Ectodermal cell (in vitro differentiated cells): ENCODE measurements around the gene LDLRAD4.
"Not testable (repeated sequence)": the region's sequence is repeated elsewhere in the genome, so short reads cannot be mapped to it uniquely, and the experiment has no call there.

Source experiments
- H3K27ac ChIP-seq: 2 replicates; pipeline ENCODE4 v1.7.0; 2013; ENCODE audit warnings: mild to moderate bottlenecking, low read depth, low read length; ENCODE audit not compliant: insufficient read depth, poor library complexity, severe bottlenecking
- H3K27me3 ChIP-seq: 2 replicates; pipeline ENCODE4 v1.7.0; 2013; ENCODE audit warnings: mild to moderate bottlenecking, low read length; ENCODE audit not compliant: insufficient read depth, control insufficient read depth, poor library complexity, severe bottlenecking
- H3K36me3 ChIP-seq: one replicate; pipeline ENCODE4 v1.7.0; 2013; ENCODE audit warnings: low read length; ENCODE audit not compliant: control insufficient read depth, insufficient read depth
- H3K4me1 ChIP-seq: one replicate; pipeline ENCODE4 v1.7.0; 2013; ENCODE audit warnings: low read length; ENCODE audit not compliant: control insufficient read depth, insufficient read depth
- H3K4me3 ChIP-seq: 2 replicates; pipeline ENCODE4 v1.7.0; 2013; ENCODE audit warnings: low read depth, low read length, control low read depth; ENCODE audit not compliant: insufficient read depth
- H3K9me3 ChIP-seq: 2 replicates; pipeline ENCODE4 v1.7.0; 2013; ENCODE audit warnings: mild to moderate bottlenecking, low read length, moderate library complexity; ENCODE audit not compliant: control insufficient read depth
- WGBS, 2 experiments: methylation state at CpG; one replicate each; pipeline ENCODE4 v1.1.7; 2013; ENCODE audit warnings: missing lambda C conversion rate in 2 of 2; 5-methylcytosine and 5-hydroxymethylcytosine counted together

LDLRAD4 gene

DNA sequence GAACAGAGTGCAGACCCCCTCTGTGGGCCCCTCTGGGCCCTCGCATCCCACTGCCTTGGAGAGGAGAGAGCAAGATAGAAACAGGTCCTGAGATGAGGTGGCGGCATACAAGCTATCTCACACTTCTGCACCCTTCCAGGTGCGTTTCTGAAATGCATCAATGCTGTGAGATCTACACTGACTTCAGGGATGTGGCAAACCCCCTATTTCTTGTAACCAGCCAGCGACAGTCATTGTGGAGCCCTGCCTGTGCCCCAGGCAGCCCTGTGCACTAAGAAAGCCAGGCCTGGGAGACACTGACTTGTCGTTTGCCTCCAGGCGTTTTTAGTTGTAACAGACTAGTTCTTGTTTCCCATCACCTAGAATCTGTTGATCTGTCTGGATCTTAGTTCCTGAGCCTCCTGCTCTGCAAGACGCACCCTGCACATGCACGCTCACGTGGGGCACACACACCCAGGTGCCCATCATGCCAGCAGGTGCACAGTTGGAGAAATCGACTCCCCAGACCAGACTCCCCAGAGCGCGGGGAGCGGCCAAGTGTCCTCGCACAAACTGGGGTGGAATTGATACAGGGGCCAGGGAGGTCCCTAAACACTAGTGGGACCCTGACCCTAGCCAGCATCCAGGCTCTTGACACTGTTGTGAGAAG is 269.8 kb downstream of the LDLRAD4 start:
- WGBS, 2 experiments = 95% methylated on average over 14 of the region's 14 CpGs
- Histone ChIP-seq H3K4me3 (no peak overlapping the region), H3K27me3 (no peaks in the 10 kb centered on the region), H3K36me3 (no peaks in the 10 kb centered on the region), H3K4me1 (no peaks in the 10 kb centered on the region), H3K9me3 (no peaks in the 10 kb centered on the region), H3K27ac (no peak overlapping the region)

DNA sequence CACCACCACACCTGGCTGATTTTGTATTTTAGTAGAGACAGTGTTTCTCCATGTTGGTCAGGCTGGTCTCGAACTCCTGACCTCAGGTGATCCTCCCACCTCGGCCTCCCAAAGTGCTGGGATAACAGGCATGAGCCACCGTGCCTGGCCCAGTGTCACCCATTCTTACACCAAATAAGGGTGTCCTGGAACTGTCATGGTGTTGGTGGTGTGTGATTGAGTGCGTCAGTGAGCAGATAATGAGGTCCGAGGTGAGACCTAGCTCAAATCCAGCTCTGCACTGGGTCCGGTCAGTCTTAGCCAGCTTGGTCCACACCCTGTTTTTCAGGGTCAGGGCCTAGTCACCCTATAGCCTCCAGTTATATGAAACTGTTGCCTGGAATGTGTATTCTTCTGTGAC is 270.7 kb downstream of the LDLRAD4 start:
- H3K27me3 ChIP-seq, H3K4me1 ChIP-seq, H3K4me3 ChIP-seq, H3K27ac ChIP-seq, H3K9me3 ChIP-seq, H3K36me3 ChIP-seq: not testable (repeated sequence)
- WGBS, 2 experiments = 85 to 88% methylated on average over 6 of the region's 6 CpGs

GRCh38 chr18:13491138-13491537 is 272.6 kb downstream of the LDLRAD4 start:
- H3K27ac ChIP-seq = no peak overlapping the region
- H3K36me3 ChIP-seq = no peaks in the 10 kb centered on the region
- no peak overlapping the region for H3K4me3 ChIP-seq
- H3K27me3 ChIP-seq = no peaks in the 10 kb centered on the region
- H3K9me3 ChIP-seq = no peaks in the 10 kb centered on the region
- H3K4me1 ChIP-seq = no peaks in the 10 kb centered on the region
- 94 to 98% methylated on average over 10 of the region's 10 CpGs for WGBS, 2 experiments

GRCh38 chr18:13492314-13492713 is 273.8 kb downstream of the LDLRAD4 start:
- Histone ChIP-seq H3K9me3 (no peaks in the 10 kb centered on the region), H3K36me3 (no peaks in the 10 kb centered on the region), H3K4me1 (no peaks in the 10 kb centered on the region), H3K4me3 (no peak overlapping the region), H3K27ac (no peak overlapping the region), H3K27me3 (no peaks in the 10 kb centered on the region)
- WGBS, 2 experiments = 91 to 96% methylated on average over 9 of the region's 9 CpGs

DNA sequence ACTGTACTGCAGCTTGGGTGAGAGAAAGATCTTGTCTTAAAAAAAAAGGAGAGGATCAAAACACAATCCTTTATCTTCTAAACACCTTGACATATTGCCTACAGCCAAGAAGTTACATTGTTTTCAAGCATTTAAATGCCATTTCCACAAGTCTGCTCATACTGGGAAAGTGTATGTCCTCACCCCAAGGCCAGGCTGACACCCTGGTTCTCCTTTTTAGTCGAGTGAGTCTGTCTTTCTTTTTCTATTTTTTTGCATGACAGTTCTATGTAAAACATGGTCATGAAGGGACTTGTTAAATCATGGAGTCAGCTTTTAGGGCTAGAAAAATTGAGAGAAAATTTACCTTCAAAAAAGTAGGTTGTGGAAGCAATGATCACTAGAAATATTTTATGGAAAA is 274.5 kb downstream of the LDLRAD4 start:
- Histone ChIP-seq H3K4me1 (no peaks in the 10 kb centered on the region), H3K9me3 (no peaks in the 10 kb centered on the region), H3K36me3 (no peaks in the 10 kb centered on the region), H3K4me3 (no peak overlapping the region), H3K27ac (no peak overlapping the region), H3K27me3 (no peaks in the 10 kb centered on the region)
- 56 to 88% methylated on average over 1 of the region's 1 CpG for WGBS, 2 experiments

GRCh38 chr18:13493725-13494124 is 275.2 kb downstream of the LDLRAD4 start:
- no peaks in the 10 kb centered on the region for H3K9me3 ChIP-seq
- 94 to 95% methylated on average over 16 of the region's 16 CpGs for WGBS, 2 experiments
- no peak overlapping the region for H3K4me3 ChIP-seq
- H3K27ac ChIP-seq = no peak overlapping the region
- no peaks in the 10 kb centered on the region for H3K36me3 ChIP-seq
- H3K4me1 ChIP-seq = no peaks in the 10 kb centered on the region
- no peaks in the 10 kb centered on the region for H3K27me3 ChIP-seq

DNA sequence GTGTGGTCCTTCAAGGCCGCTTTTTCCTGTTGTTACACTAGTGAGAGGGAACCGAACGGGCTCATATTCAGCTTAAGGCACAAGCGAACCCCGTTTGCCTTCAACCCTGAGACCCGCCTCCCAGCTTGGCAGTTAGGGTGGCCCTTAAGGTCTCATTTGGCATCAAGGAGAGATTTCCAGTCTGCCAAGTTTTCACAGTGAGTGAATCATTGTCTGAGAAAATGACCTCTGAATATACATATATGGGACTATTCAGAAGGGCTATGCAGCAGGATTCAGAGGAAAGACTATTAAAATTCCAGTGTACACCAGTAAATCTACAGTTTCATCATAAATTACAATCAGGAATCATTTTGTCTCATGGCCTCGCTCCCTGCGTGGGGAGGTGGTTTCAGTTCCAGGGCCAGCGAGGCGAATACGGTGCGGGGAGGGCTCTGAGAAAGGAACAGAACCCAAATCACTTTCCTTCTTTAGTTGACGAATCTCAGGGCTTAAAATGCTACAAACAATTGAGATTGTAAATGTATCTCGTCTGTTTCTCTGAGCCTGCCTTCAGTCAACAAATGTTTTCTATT is 276.4 kb downstream of the LDLRAD4 start:
- Histone ChIP-seq H3K4me3 (no peak overlapping the region), H3K9me3 (no peaks in the 10 kb centered on the region), H3K4me1 (no peaks in the 10 kb centered on the region), H3K36me3 (no peaks in the 10 kb centered on the region), H3K27ac (no peak overlapping the region), H3K27me3 (no peaks in the 10 kb centered on the region)
- WGBS, 2 experiments = 90 to 94% methylated on average over 14 of the region's 14 CpGs

DNA sequence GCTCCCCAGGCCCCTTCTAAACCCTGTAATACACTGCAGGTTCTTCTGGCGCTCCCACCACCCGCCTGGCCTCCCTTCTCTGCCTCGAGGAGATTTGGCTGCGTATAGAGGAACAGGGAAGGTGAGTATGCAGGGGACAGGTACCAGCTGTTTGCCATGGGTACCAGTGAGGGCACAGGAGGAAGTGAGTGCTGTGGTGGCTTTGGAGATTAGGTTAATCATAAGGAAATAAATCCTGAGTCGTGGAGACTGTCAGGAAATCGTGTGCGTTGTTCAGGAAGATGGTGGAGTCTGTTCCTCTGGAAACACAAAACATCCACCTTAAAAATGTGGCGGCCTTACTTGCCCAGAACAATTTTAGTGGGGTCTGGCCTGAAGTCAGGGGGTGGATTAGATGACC is 277.4 kb downstream of the LDLRAD4 start:
- Histone ChIP-seq H3K27me3 (no peaks in the 10 kb centered on the region), H3K27ac (no peak overlapping the region), H3K4me1 (peaks cover 3% of the 10 kb centered on the region), H3K36me3 (no peaks in the 10 kb centered on the region), H3K9me3 (no peaks in the 10 kb centered on the region), H3K4me3 (no peak overlapping the region)
- 88 to 95% methylated on average over 8 of the region's 8 CpGs for WGBS, 2 experiments

DNA sequence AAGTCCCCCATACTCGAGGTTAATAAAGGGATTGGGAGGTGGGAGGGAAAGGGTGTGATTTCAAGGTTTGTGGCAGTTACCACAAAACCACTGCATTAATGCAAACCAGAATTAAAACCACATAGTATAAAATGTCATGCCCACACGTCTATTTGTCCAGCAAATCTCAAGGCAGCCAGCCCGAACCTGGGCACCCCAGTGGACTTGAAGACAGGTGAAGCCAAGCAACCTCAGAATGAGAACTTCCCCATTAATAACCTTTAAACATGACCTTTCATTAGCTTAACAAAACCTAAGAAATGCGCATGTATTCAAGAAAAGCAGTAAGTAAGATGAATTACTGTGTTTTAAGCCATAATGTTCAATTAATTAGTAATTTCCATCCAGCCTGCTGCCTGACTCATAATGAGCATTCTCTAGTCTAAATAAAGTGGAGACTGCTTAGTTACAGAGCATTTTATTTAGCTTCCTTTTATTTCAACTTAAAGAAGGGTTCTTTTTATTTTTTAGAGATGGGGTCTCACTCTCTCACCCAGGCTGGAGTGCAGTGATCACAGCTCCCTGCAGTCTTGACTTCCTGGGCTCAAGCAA is 278.2 kb downstream of the LDLRAD4 start:
- Histone ChIP-seq H3K27ac (no peak overlapping the region), H3K36me3 (no peaks in the 10 kb centered on the region), H3K9me3 (no peaks in the 10 kb centered on the region), H3K4me3 (no peak overlapping the region), H3K4me1 (peaks cover 11% of the 10 kb centered on the region), H3K27me3 (no peaks in the 10 kb centered on the region)
- 81 to 84% methylated on average over 3 to 4 of the region's 4 CpGs for WGBS, 2 experiments

- 85 to 87% methylated on average over 5 of the region's 5 CpGs for WGBS, 2 experiments
- Histone ChIP-seq H3K9me3 (no peaks in the 10 kb centered on the region), H3K4me3 (no peak overlapping the region), H3K27me3 (peaks cover 5% of the 10 kb centered on the region), H3K36me3 (no peaks in the 10 kb centered on the region), H3K27ac (peak overlapping the region; percentile 78), H3K4me1 (peaks cover 11% of the 10 kb centered on the region)
Observed at GRCh38 chr18:13499803-13500202, 281.2 kb downstream of the LDLRAD4 start.
